Dedifferentiated amniotic fluid mesenchymal stem cell (primary cell): ENCODE measurements around the gene FADS1.
A peak's percentile ranks its signal among the peaks of the same experiment; 100 is the strongest.

Source experiments
- DNase-seq: peaks from one replicate; pipeline ENCODE4 v3.0.0-alpha.2; 2016; ENCODE audit errors: extremely low spot score

Gene FADS1

GRCh38 chr11:61816736-61817455 lies at the start of gene FADS1:
FADS1 (minus strand) TSS chr11:61817003; CDS start chr11:61816929, 74 bp downstream.
- DNase-seq, result peak; percentile 92

GRCh38 chr11:61866231-61866957 lies 49.6 kb upstream of the FADS1 start:
- DNase-seq, result no peak

GRCh38 chr11:61864814-61865775 lies 48.3 kb upstream of the FADS1 start:
- no peak for DNase-seq

GRCh38 chr11:61863548-61864081 lies 46.8 kb upstream of the FADS1 start:
- DNase-seq, result no peak

- no peak for DNase-seq
These were observed 46.1 kb upstream of the FADS1 start for GRCh38 chr11:61862714-61863547.

- DNase-seq, result no peak
These were observed 44.8 kb upstream of the FADS1 start for GRCh38 chr11:61861634-61862033.

- DNase-seq, result no peak
These were observed 43.5 kb upstream of the FADS1 start for GRCh38 chr11:61860054-61860903.

GRCh38 chr11:61855939-61856680 lies 39.3 kb upstream of the FADS1 start:
- no peak for DNase-seq

GRCh38 chr11:61854966-61855714 lies 38.3 kb upstream of the FADS1 start:
- DNase-seq, result no peak

GRCh38 chr11:61854206-61854895 lies 37.5 kb upstream of the FADS1 start:
- no peak for DNase-seq

GRCh38 chr11:61853698-61854169 lies 36.9 kb upstream of the FADS1 start:
- no peak for DNase-seq

GRCh38 chr11:61851900-61852295 lies 35.1 kb upstream of the FADS1 start:
- no peak for DNase-seq

- DNase-seq, result no peak
These were observed 34.5 kb upstream of the FADS1 start for GRCh38 chr11:61851113-61851899.

GRCh38 chr11:61850687-61851086 lies 33.9 kb upstream of the FADS1 start:
- no peak for DNase-seq

- no peak for DNase-seq
These were observed 31.8 kb upstream of the FADS1 start for GRCh38 chr11:61848631-61849030.

- DNase-seq, result no peak
These were observed 31.2 kb upstream of the FADS1 start for GRCh38 chr11:61847914-61848581.
